ENCODE measurements around the gene ADAMTS16.

DNA sequence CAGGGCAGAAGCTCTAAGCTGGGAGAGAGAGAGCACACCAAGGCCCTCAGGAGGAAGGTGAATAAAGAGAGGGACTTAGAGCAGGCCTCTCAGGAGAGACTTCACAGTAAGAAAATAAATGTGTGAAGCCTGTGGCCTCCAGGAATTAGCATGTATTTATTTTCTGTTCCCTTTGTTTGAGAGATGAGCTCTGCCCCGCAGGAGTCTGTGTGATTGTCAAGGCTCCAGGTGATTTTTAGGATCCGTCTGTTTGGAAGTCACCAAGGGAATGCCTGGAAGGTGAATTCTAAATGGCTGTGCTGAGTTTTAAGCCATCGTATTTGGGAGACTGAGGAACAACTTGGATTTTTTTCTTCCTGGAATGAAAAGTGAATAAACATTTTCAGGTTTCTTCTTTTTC lies 174.0 kb downstream of the ADAMTS16 start:
- TF ChIP-seq CTCF (IDR thresholded peaks at IDR 0.05) (no peak), EP300 (IDR thresholded peaks at IDR 0.05) (no peak), POLR2A (IDR thresholded peaks at IDR 0.05) (no peak)

All from ovary (tissue), 3 donors.